BJ (cell line): ENCODE results near the gene C14orf119. TPM values are rescaled to one million over a fixed set of nuclear protein-coding genes. Genes with fewer than 3 reads are reported as not detected.

Experiments used
- CTCF ChIA-PET: fragments of 350-600 bp; formaldehyde crosslinking; extraction: SDS; loops from one replicate; lab custom pipeline; 2021; ENCODE audit warnings: antibody characterized with exemption, inconsistent platforms; lab: Yijun Ruan, JAX
- POLR2A ChIA-PET: fragments of 300-600 bp; sonication (Branson Sonifier 250); formaldehyde crosslinking; extraction: SDS; loops from one replicate; lab custom pipeline; 2021; ENCODE audit warnings: antibody characterized with exemption; lab: Charles Lee
- DNase-seq: peaks from one replicate; pipeline ENCODE4 v3.0.0-alpha.2; 2011; ENCODE audit warnings: low read depth
- H3K27me3 ChIP-seq: 2 replicates; pipeline ENCODE4 v1.6.0; 2011; ENCODE audit warnings: low read length; ENCODE audit not compliant: control insufficient read depth, insufficient read depth
- H3K36me3 ChIP-seq: 2 replicates; pipeline ENCODE4 v1.5.1; 2011; ENCODE audit warnings: low read length; ENCODE audit not compliant: control insufficient read depth, insufficient read depth
- H3K4me3 ChIP-seq: 2 replicates; pipeline ENCODE4 v1.5.1; 2011; ENCODE audit warnings: low read depth, mild to moderate bottlenecking, control low read depth, low read length
- CTCF ChIP-seq: IDR thresholded peaks from 2 replicates; pipeline ENCODE4 v1.5.1; 2011; ENCODE audit warnings: low read depth, mild to moderate bottlenecking, control low read depth, inconsistent platforms, low read length, moderate library complexity; ENCODE audit not compliant: insufficient read depth
- polyA plus RNA-seq: library from polyadenylated mRNA; depleted of rRNA; stranded (reverse); fragments of >200 nt; gene quantifications from 2 replicates; pipeline ENCODE4 v1.2.3, GENCODE V29; 2011

C14orf119 gene
- polyA plus RNA-seq, 1 experiment, result 104 TPM

- ChIA-PET CTCF (interaction anchor here (0.6 to 4.7 kb wide), 41 partner anchors 11 to 210 kb away, joined by 3 to 144 read pairs (median 5); partner anchors contain the start of genes ACIN1, AJUBA, C14orf119 and CDH24), POLR2A (interaction anchor here (1.0 to 1.3 kb wide), 3 partner anchors 11 to 42 kb away, joined by 4 to 7 read pairs (median 5); partner anchors contain the start of genes ACIN1 and C14orf119)
- Histone ChIP-seq H3K4me3 (no peak overlapping the region), H3K36me3 (peaks cover 30% of the 10 kb centered on the region), H3K27me3 (no peaks in the 10 kb centered on the region)
- no peak for DNase-seq
- TF ChIP-seq CTCF, result no peak
Observed at GRCh38 chr14:23067847-23068788, 27.2 kb upstream of the C14orf119 start.

DNA sequence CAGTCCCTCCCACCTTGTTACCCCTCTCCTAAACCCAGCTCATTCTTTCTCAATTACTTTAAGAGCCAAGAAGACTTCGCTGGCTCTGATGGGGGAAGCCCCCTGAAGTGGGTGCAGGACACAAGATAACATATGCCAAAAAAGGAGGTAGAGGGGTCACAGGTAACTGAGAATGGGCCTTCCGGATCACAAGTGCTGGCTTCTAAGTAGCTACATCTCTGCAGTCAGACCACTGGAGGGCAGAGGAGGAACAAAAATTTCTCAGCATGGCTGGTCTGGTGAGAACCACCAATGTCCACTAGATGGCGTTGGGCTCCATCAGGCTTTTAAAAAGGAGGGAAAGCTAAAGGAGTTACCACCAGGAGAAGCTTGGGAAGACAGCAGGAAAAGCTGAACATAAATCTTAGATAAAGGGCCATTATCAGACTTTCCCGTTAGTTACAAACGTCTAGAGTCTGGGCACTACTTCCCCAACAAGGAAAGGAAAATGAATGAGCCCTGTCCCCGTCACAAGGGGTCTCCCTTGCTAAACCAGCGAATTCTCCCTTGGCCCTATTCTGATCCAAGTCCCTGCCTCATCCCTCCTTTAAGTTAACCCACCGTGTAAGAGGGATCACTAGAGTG is 26.4 kb upstream of the C14orf119 start:
- POLR2A ChIA-PET, result interaction anchor here (0.6 to 1.3 kb wide), 4 partner anchors 10 to 41 kb away, joined by 3 to 7 read pairs (median 4); partner anchors contain the start of genes ACIN1 and C14orf119

DNA sequence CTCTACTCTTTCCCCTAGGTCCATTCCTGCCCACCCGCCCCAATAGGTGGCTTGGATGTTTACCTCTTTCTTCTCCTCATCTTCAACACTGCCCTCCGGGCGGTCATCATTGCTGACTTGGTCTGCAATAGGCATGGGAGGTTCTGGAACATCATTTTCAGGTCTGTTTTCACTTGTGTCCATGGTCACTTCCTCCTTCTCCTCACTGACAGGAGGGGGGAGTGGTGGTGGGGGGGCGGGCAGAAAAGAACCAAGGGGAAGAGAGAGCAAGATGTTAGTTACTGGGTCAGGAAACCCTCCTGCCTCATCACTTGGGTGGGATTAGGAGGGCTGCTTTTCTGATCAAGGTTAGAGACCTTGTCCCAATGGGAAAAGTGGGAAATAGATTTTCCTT is 25.9 kb upstream of the C14orf119 start:
- no peak for TF ChIP-seq CTCF
- Histone ChIP-seq H3K27me3 (no peaks in the 10 kb centered on the region), H3K4me3 (no peak overlapping the region), H3K36me3 (peaks cover 20% of the 10 kb centered on the region)
- CTCF ChIA-PET, result interaction anchor here (0.5 to 4.7 kb wide), 44 partner anchors 9 to 417 kb away, joined by 3 to 144 read pairs (median 5); partner anchors contain the start of genes ACIN1, AJUBA, C14orf119 and CDH24
- POLR2A ChIA-PET, result interaction anchor here (0.6 to 1.2 kb wide), 3 partner anchors 9 to 39 kb away, joined by 3 to 7 read pairs (median 5); partner anchors contain the start of genes ACIN1 and C14orf119
- DNase-seq, result no peak

More for the DNA sequence above, 26.4 kb upstream of the C14orf119 start:
- DNase-seq, result peak; percentile 70
- CTCF ChIA-PET, result interaction anchor here (0.5 to 4.7 kb wide), 47 partner anchors 10 to 416 kb away, joined by 3 to 144 read pairs (median 5); partner anchors contain the start of genes ACIN1, AJUBA, C14orf119 and CDH24
- no peaks in the 10 kb centered on the region for H3K27me3 ChIP-seq
- H3K36me3 ChIP-seq, result peaks cover 23% of the 10 kb centered on the region
- H3K4me3 ChIP-seq, result no peak overlapping the region
- peak; percentile 99 for TF ChIP-seq CTCF

DNA sequence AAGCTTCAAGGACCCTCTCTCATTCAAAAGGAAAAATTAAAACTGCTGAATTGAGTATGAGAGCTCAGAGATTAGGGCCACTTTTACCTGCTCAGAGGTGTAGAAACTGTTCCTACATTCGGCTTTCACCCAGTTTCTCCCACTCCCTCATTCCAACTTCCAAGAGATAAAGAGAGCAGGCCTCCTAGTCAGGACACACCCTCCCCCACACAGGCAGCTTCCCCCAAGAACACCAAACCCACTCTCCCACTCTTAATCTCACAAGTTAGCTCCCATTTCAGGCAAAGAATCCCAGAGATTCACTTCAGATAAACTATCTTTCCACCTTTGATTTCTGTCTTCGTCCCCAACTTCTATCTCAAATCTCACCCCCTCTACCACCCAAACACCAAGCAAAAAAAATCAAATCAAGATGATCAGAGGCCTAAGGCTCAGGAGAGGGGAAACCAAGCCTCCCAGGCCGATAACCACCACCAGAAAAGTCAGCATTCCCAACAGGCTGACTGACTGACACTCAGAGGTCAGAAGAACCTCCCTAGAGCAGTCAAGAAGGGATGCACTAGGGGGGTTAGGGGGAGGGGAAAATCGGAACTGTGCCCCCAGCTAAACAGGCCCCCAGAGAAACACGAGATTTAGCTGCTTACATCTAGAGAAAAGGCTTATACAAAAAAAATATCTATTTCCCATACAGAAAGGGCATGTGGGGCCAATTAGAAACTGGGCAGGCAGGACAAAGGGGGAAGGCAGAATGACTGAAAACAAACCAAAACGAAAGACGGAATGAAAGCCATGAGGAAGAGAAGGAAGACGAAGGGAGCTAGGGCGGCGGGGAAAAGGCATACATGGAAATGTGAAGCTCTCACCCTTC is 24.8 kb upstream of the C14orf119 start:
- ChIA-PET CTCF (interaction anchor here (1.0 to 4.7 kb wide), 10 partner anchors 8 to 84 kb away, joined by 3 to 57 read pairs (median 7); partner anchors contain the start of genes ACIN1 and C14orf119), POLR2A (no interaction called here)
- H3K27me3 ChIP-seq, result no peaks in the 10 kb centered on the region
- H3K36me3 ChIP-seq, result peaks cover 23% of the 10 kb centered on the region
- peak overlapping the region; percentile 66 for H3K4me3 ChIP-seq
- no peak for TF ChIP-seq CTCF
- no peak for DNase-seq
